Liver (tissue), 3 donors: ENCODE data around the gene DTNA.

ENCODE experiments used
- FOXA1 ChIP-seq: IDR thresholded peaks from 2 replicates; pipeline ENCODE4 v1.6.1; 2016; ENCODE audit warnings: antibody characterized with exemption
- FOXA2 ChIP-seq: IDR thresholded peaks from 2 replicates; pipeline ENCODE4 v1.6.1; 2016; ENCODE audit warnings: antibody characterized with exemption
- YY1 ChIP-seq: IDR thresholded peaks from 2 replicates; pipeline ENCODE4 v1.6.1; 2016; ENCODE audit warnings: antibody characterized with exemption, mild to moderate bottlenecking
- TF ChIP-seq, protein P1 (sequence below): fragments of 150-350 bp; IDR thresholded peaks from 2 replicates; pipeline ENCODE4 v1.5.1; 2017; ENCODE audit warnings: improper control_type of control experiment, low read depth, low read length; ENCODE audit not compliant: missing input control
- TF ChIP-seq, protein P2 (sequence below): IDR thresholded peaks from 2 replicates; pipeline ENCODE4 v1.6.1; 2016; ENCODE audit warnings: antibody characterized with exemption
- TF ChIP-seq, protein P3 (sequence below): IDR thresholded peaks from 2 replicates; pipeline ENCODE4 v1.6.1; 2016; ENCODE audit warnings: antibody characterized with exemption, mild to moderate bottlenecking
- donor health status: healthy.
- donor health status: healthy.

DNA sequence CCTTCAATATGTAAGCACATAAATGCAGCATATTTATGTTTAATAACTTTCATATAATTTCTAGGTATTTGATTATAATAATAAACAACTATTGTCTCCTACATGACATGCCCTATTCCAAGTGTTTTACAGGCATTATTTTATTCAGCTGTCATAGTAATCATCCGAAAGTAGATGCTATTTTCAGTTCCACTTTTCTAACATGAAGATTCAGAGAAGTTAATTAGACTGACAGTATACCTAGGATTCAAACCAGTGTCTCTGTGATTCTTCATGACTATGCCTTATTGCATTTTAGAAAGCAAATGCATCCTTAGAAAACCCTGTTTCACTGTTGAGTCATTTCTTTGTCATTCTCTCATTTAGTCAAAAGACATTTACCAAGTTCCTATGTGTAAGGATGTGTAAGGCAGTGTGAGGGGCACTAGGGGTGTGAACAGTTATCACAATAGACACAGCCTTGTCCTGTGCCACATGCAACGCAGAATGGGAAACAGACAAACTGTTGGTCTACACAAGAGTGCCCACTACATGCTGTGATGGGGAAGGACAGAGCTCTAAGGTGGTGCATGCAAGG lies 79.8 kb downstream of the DTNA start:
- TF ChIP-seq FOXA2, result no peak
- TF ChIP-seq, protein P1, sequence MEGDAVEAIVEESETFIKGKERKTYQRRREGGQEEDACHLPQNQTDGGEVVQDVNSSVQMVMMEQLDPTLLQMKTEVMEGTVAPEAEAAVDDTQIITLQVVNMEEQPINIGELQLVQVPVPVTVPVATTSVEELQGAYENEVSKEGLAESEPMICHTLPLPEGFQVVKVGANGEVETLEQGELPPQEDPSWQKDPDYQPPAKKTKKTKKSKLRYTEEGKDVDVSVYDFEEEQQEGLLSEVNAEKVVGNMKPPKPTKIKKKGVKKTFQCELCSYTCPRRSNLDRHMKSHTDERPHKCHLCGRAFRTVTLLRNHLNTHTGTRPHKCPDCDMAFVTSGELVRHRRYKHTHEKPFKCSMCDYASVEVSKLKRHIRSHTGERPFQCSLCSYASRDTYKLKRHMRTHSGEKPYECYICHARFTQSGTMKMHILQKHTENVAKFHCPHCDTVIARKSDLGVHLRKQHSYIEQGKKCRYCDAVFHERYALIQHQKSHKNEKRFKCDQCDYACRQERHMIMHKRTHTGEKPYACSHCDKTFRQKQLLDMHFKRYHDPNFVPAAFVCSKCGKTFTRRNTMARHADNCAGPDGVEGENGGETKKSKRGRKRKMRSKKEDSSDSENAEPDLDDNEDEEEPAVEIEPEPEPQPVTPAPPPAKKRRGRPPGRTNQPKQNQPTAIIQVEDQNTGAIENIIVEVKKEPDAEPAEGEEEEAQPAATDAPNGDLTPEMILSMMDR, result no peak
- TF ChIP-seq, protein P2, sequence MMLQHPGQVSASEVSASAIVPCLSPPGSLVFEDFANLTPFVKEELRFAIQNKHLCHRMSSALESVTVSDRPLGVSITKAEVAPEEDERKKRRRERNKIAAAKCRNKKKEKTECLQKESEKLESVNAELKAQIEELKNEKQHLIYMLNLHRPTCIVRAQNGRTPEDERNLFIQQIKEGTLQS, result no peak
- TF ChIP-seq YY1, result no peak
- TF ChIP-seq, protein P3, sequence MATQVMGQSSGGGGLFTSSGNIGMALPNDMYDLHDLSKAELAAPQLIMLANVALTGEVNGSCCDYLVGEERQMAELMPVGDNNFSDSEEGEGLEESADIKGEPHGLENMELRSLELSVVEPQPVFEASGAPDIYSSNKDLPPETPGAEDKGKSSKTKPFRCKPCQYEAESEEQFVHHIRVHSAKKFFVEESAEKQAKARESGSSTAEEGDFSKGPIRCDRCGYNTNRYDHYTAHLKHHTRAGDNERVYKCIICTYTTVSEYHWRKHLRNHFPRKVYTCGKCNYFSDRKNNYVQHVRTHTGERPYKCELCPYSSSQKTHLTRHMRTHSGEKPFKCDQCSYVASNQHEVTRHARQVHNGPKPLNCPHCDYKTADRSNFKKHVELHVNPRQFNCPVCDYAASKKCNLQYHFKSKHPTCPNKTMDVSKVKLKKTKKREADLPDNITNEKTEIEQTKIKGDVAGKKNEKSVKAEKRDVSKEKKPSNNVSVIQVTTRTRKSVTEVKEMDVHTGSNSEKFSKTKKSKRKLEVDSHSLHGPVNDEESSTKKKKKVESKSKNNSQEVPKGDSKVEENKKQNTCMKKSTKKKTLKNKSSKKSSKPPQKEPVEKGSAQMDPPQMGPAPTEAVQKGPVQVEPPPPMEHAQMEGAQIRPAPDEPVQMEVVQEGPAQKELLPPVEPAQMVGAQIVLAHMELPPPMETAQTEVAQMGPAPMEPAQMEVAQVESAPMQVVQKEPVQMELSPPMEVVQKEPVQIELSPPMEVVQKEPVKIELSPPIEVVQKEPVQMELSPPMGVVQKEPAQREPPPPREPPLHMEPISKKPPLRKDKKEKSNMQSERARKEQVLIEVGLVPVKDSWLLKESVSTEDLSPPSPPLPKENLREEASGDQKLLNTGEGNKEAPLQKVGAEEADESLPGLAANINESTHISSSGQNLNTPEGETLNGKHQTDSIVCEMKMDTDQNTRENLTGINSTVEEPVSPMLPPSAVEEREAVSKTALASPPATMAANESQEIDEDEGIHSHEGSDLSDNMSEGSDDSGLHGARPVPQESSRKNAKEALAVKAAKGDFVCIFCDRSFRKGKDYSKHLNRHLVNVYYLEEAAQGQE, result no peak
- no peak for TF ChIP-seq FOXA1
